Aorta (tissue), 5 donors: ENCODE measurements around the gene CALN1. TPM values are rescaled to one million over a fixed set of nuclear protein-coding genes. Genes with fewer than 3 reads are reported as not detected.
"Not testable (repeated sequence)": the region's sequence is repeated elsewhere in the genome, so short reads cannot be mapped to it uniquely, and the experiment has no call there.

Source experiments
- ATAC-seq: fragments of 200-7000 bp; cut with Tn5 transposase; one replicate; pipeline ENCODE4 v1.9.1; 2022; ENCODE audit warnings: moderate library complexity; ENCODE audit not compliant: low FRiP score
- DNase-seq, 2 donors: peaks; one replicate each; pipeline ENCODE4 v3.0.0-alpha.2; 2020
- H3K27ac ChIP-seq, 2 donors: one replicate each; pipeline ENCODE4 v1.5.1; 2013; ENCODE audit warnings: low read length in 2 of 2, mild to moderate bottlenecking in 2 of 2, moderate library complexity in 2 of 2, control low read depth in 1 of 2, inconsistent platforms in 1 of 2, low read depth in 1 of 2
- H3K27me3 ChIP-seq, 2 donors: one replicate each; pipeline ENCODE4 v1.6.1; 2013; ENCODE audit warnings: control low read depth in 1 of 2, low read length in 1 of 2, mild to moderate bottlenecking in 1 of 2, moderate library complexity in 1 of 2; ENCODE audit not compliant: insufficient read depth in 2 of 2, control insufficient read depth in 1 of 2
- H3K36me3 ChIP-seq, 2 donors: one replicate each; pipeline ENCODE4 v1.6.1; 2013; ENCODE audit warnings: control low read depth in 1 of 2, low read length in 1 of 2, mild to moderate bottlenecking in 1 of 2; ENCODE audit not compliant: insufficient read depth in 2 of 2, control insufficient read depth in 1 of 2
- H3K4me1 ChIP-seq, 2 donors: one replicate each; pipeline ENCODE4 v1.6.1; 2013; ENCODE audit warnings: low read length in 2 of 2, control low read depth in 1 of 2, mild to moderate bottlenecking in 1 of 2, moderate library complexity in 1 of 2; ENCODE audit not compliant: insufficient read depth in 2 of 2, control insufficient read depth in 1 of 2
- H3K4me3 ChIP-seq, 2 donors: one replicate each; pipeline ENCODE4 v1.5.1; 2013; ENCODE audit warnings: low read length in 2 of 2, control low read depth in 1 of 2, mild to moderate bottlenecking in 1 of 2
- H3K9me3 ChIP-seq: one replicate; pipeline ENCODE4 v1.6.1; 2013; ENCODE audit warnings: mild to moderate bottlenecking, low read length; ENCODE audit not compliant: control insufficient read depth
- WGBS, 2 donors: extraction: QIAGEN DNeasy Blood & Tissue Kit; methylation state at CpG; one replicate each; pipeline ENCODE4 v1.1.7; 2013; 5-methylcytosine and 5-hydroxymethylcytosine counted together
- intact Hi-C, 2 donors: fragments of 100-400 bp; cut with DNase I; formaldehyde crosslinking; loops; one replicate each; pipeline versions ENCODE4 v1.14.2 to v1.15.0; 2022
- polyA plus RNA-seq, 2 donors: library from polyadenylated mRNA; stranded (reverse); fragments of 200-250 nt; gene quantifications; one replicate each; pipeline ENCODE4 v1.2.3, GENCODE V29; 2013
- total RNA-seq, 2 donors: library from RNA; stranded (reverse); fragmentation: NEBNext Ultra II Directional; extraction: Animal tissue kit (Norgen Biotek cat#: 25700); gene quantifications; one replicate each; pipeline ENCODE4 v1.2.1, GENCODE V29; 2021
- donor health status: healthy with polysubstance abuse.
- donor health status: Bipolar disorder and iron deficiency.
- donor health status: DM: no; HTN: no; CAD: no.
- donor health status: DM: no; HTN: no; CAD: no.
- donor health status: DM: yes; HTN: yes; CAD: no.

CALN1 gene
- total and polyA plus RNA-seq, 4 donors: 0.33 TPM; not detected in 3

GRCh38 chr7:71842381-71842780 lies 569.8 kb downstream of the CALN1 start:
- no peak for DNase-seq
- no peaks in the 10 kb centered on the region for H3K36me3 ChIP-seq
- H3K27ac ChIP-seq: no peak overlapping the region
- no peak for ATAC-seq
- WGBS, 2 donors: 38 to 41% methylated on average over 6 of the region's 6 CpGs
- H3K9me3 ChIP-seq: no peaks in the 10 kb centered on the region
- intact Hi-C loops: no loop called here
- H3K27me3 ChIP-seq: no peaks in the 10 kb centered on the region
- H3K4me3 ChIP-seq: no peak overlapping the region
- H3K4me1 ChIP-seq: no peaks in the 10 kb centered on the region

GRCh38 chr7:71835056-71835455 lies 577.1 kb downstream of the CALN1 start:
- WGBS, 2 donors: 65 to 71% methylated on average over 5 of the region's 5 CpGs

GRCh38 chr7:71829515-71829914 lies 582.6 kb downstream of the CALN1 start:
- no peaks in the 10 kb centered on the region for H3K36me3 ChIP-seq
- no peak for ATAC-seq
- 62 to 72% methylated on average over 3 of the region's 3 CpGs for WGBS, 2 donors
- no peaks in the 10 kb centered on the region for H3K4me1 ChIP-seq
- no peaks in the 10 kb centered on the region for H3K9me3 ChIP-seq
- intact Hi-C loops: no loop called here
- H3K27ac ChIP-seq: no peak overlapping the region
- no peaks in the 10 kb centered on the region for H3K27me3 ChIP-seq
- H3K4me3 ChIP-seq: no peak overlapping the region
- DNase-seq: no peak

More at GRCh38 chr7:71835056-71835455, 577.1 kb downstream of the CALN1 start:
- no peaks in the 10 kb centered on the region for H3K9me3 ChIP-seq
- no peak overlapping the region for H3K27ac ChIP-seq
- no peak overlapping the region for H3K4me3 ChIP-seq
- H3K36me3 ChIP-seq: no peaks in the 10 kb centered on the region
- intact Hi-C loops: no loop called here
- H3K27me3 ChIP-seq: no peaks in the 10 kb centered on the region
- ATAC-seq (no peak), DNase-seq (no peak)
- no peaks in the 10 kb centered on the region for H3K4me1 ChIP-seq

- Histone ChIP-seq H3K27me3 (no peaks in the 10 kb centered on the region), H3K4me3 (no peak overlapping the region), H3K4me1 (no peaks in the 10 kb centered on the region), H3K36me3 (no peaks in the 10 kb centered on the region), H3K27ac (no peak overlapping the region), H3K9me3 (no peaks in the 10 kb centered on the region)
- DNase-seq (no peak), ATAC-seq (no peak)
- intact Hi-C loops: no loop called here
- 75 to 81% methylated on average over 2 of the region's 2 CpGs for WGBS, 2 donors
Observed at GRCh38 chr7:71828361-71828760, 583.8 kb downstream of the CALN1 start.

GRCh38 chr7:71826141-71826540 lies 586.0 kb downstream of the CALN1 start:
- no peak for ATAC-seq
- Histone ChIP-seq H3K27me3 (no peaks in the 10 kb centered on the region), H3K9me3 (no peaks in the 10 kb centered on the region), H3K27ac (no peak overlapping the region), H3K36me3 (no peaks in the 10 kb centered on the region), H3K4me3 (no peak overlapping the region), H3K4me1 (no peaks in the 10 kb centered on the region)
- intact Hi-C loops: no loop called here
- 69 to 77% methylated on average over 3 of the region's 3 CpGs for WGBS, 2 donors
- DNase-seq: no peak

- no peaks in the 10 kb centered on the region for H3K36me3 ChIP-seq
- H3K9me3 ChIP-seq: no peaks in the 10 kb centered on the region
- DNase-seq (no peak), ATAC-seq (no peak)
- intact Hi-C loops: no loop called here
- no peaks in the 10 kb centered on the region for H3K4me1 ChIP-seq
- H3K27ac ChIP-seq: no peak overlapping the region
- no peaks in the 10 kb centered on the region for H3K27me3 ChIP-seq
- 33 to 37% methylated on average over 9 of the region's 9 CpGs for WGBS, 2 donors
- H3K4me3 ChIP-seq: no peak overlapping the region
Observed at GRCh38 chr7:71824006-71824760, 588.0 kb downstream of the CALN1 start.

GRCh38 chr7:71822406-71822805 lies 589.7 kb downstream of the CALN1 start:
- H3K4me1 ChIP-seq, ATAC-seq, H3K36me3 ChIP-seq, H3K9me3 ChIP-seq, DNase-seq, intact Hi-C loops, H3K27ac ChIP-seq, H3K27me3 ChIP-seq, H3K4me3 ChIP-seq: not testable (repeated sequence)
- 68 to 77% methylated on average over 8 of the region's 8 CpGs for WGBS, 2 donors

- Histone ChIP-seq H3K9me3 (no peaks in the 10 kb centered on the region), H3K4me3 (no peak overlapping the region), H3K4me1 (no peaks in the 10 kb centered on the region), H3K36me3 (no peaks in the 10 kb centered on the region), H3K27ac (no peak overlapping the region), H3K27me3 (no peaks in the 10 kb centered on the region)
- 80 to 88% methylated on average over 1 of the region's 1 CpG for WGBS, 2 donors
- DNase-seq (no peak), ATAC-seq (no peak)
- intact Hi-C loops: no loop called here
Observed at GRCh38 chr7:71817916-71818315, 594.2 kb downstream of the CALN1 start.

- Histone ChIP-seq H3K27me3 (no peaks in the 10 kb centered on the region), H3K4me1 (no peaks in the 10 kb centered on the region), H3K4me3 (no peak overlapping the region), H3K27ac (no peak overlapping the region), H3K9me3 (peaks cover 2% of the 10 kb centered on the region), H3K36me3 (no peaks in the 10 kb centered on the region)
- intact Hi-C loops: no loop called here
- DNase-seq (no peak), ATAC-seq (no peak)
- WGBS, 2 donors: 94% methylated on average over 1 of the region's 1 CpG
Observed at GRCh38 chr7:71808115-71808514, 604.0 kb downstream of the CALN1 start.
